Activated naive CD4-positive, alpha-beta T cell treated with anti-CD3 and anti-CD28 coated beads, Interleukin-2, amount 50 U/mL, for 24 hours (primary cell): ENCODE results near the gene XRCC6.
A peak's percentile ranks its signal among the peaks of the same experiment; 100 is the strongest.
"Not testable (repeated sequence)": the region's sequence is repeated elsewhere in the genome, so short reads cannot be mapped to it uniquely, and the experiment has no call there.

ENCODE experiments used
- H3K27ac Mint-ChIP-seq: one replicate; pipeline ENCODE4 v1.8.0; 2021; ENCODE audit warnings: mild to moderate bottlenecking, mixed read lengths
- H3K27me3 Mint-ChIP-seq: one replicate; pipeline ENCODE4 v1.8.0; 2021; ENCODE audit warnings: mixed read lengths
- H3K36me3 Mint-ChIP-seq: one replicate; pipeline ENCODE4 v1.8.0; 2021; ENCODE audit warnings: mixed read lengths
- H3K4me1 Mint-ChIP-seq: one replicate; pipeline ENCODE4 v1.8.0; 2021; ENCODE audit warnings: mixed read lengths
- H3K4me3 Mint-ChIP-seq: one replicate; pipeline ENCODE4 v1.8.0; 2021; ENCODE audit warnings: mild to moderate bottlenecking, mixed read lengths
- H3K9me3 Mint-ChIP-seq: one replicate; pipeline ENCODE4 v1.8.0; 2021; ENCODE audit warnings: mixed read lengths

XRCC6 gene

GRCh38 chr22:41621099-41621910, at the start of gene XRCC6:
TSS of gene XRCC6 (plus strand) at chr22:41621295. CDS start at chr22:41622005, 710 bp downstream.
- Mint-ChIP-seq H3K27me3 (no peaks in the 10 kb centered on the region), H3K36me3 (peaks cover 20% of the 10 kb centered on the region)

DNA sequence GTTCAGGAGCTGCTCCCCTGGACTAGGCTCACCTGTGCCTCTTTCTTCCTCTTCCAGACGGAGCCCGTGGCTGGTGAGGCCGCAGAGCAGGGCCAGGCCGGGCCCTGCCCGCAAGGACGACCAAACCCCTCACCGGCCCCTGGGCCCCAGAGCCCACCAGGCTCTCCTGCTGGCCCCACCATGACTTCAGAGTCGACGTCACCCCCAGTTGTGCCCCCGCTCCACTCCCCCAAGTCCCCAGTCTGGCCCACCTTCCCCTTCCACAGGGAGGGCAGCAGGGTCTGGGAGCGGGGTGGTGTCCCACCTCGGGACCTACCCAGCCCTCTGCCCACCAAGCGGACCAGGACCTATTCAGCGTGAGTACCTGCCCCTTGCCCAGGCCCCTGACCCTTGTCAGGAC, 49.3 kb upstream of the XRCC6 start:
- Mint-ChIP-seq H3K27me3 (no peaks in the 10 kb centered on the region), H3K9me3 (no peaks in the 10 kb centered on the region), H3K4me1 (no peaks in the 10 kb centered on the region)

More at GRCh38 chr22:41621099-41621910, at the start of gene XRCC6:
- Mint-ChIP-seq H3K27ac (peak within 1 kb of the TSS; percentile 100), H3K4me1 (peaks cover 38% of the 10 kb centered on the region), H3K4me3 (peak within 1 kb of the TSS; percentile 100), H3K9me3 (no peaks in the 10 kb centered on the region)

DNA sequence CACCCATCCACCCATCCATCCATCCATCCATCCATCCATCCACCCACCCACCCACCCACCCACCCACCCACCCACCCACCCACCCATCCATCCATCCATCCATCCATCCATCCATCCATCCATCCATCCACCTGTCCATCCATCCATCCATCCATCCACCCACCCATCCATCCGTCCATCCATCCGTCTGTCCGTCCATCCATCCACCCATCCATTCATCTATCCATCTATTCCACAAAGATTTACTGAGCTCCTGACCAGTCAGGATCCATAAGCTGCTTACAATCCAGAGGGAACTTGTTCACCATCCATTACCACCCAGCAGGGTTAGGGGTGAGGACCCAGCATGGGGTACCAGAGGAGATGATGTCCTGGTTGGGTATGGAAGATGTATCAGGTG, 48.8 kb upstream of the XRCC6 start:
- H3K36me3 Mint-ChIP-seq, H3K4me1 Mint-ChIP-seq, H3K27me3 Mint-ChIP-seq, H3K4me3 Mint-ChIP-seq, H3K27ac Mint-ChIP-seq, H3K9me3 Mint-ChIP-seq: not testable (repeated sequence)

More for the DNA sequence above, 49.3 kb upstream of the XRCC6 start:
- Mint-ChIP-seq H3K4me3 (no peak overlapping the region), H3K36me3 (no peaks in the 10 kb centered on the region), H3K27ac (no peak overlapping the region)

- Mint-ChIP-seq H3K9me3 (no peaks in the 10 kb centered on the region), H3K4me1 (no peaks in the 10 kb centered on the region), H3K27me3 (no peaks in the 10 kb centered on the region), H3K4me3 (no peak overlapping the region), H3K36me3 (peaks cover 3% of the 10 kb centered on the region), H3K27ac (no peak overlapping the region)
These were observed 47.4 kb upstream of the XRCC6 start for GRCh38 chr22:41573677-41574076.

DNA sequence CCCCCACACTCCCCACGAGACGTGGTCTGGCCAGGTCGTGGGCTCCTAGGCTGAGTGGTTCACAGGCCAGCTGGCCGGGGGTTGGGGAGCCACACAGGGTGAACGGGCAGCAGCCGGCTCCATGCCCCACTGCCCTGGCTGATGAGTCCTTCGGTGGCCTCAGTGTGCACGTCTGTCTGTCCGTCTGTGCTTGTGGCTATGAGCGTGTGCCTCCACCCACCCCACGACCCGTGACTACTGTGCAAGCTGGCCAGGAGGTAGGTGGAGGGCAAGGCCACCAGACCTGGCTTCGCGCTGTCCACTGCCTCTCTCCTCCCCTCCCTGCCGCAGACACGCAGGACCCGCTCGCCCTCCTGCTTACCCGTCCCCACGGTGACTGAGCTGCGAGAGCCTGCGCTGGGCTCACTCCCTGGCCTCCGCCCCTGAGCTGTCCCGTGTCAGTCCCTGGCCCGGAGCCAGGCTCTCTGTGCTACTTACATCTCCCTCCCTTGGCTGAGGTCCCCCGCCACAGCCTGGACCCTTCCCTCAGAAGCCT, 46.2 kb upstream of the XRCC6 start:
- H3K9me3 Mint-ChIP-seq, result no peaks in the 10 kb centered on the region
- H3K27ac Mint-ChIP-seq, result no peak overlapping the region

GRCh38 chr22:41575533-41575932, 45.6 kb upstream of the XRCC6 start:
- H3K4me1 Mint-ChIP-seq, result no peaks in the 10 kb centered on the region

More for the DNA sequence above, 46.2 kb upstream of the XRCC6 start:
- Mint-ChIP-seq H3K27me3 (no peaks in the 10 kb centered on the region), H3K36me3 (peaks cover 3% of the 10 kb centered on the region), H3K4me3 (no peak overlapping the region), H3K4me1 (no peaks in the 10 kb centered on the region)

GRCh38 chr22:41576877-41577276, 44.2 kb upstream of the XRCC6 start:
- Mint-ChIP-seq H3K4me3 (no peak overlapping the region), H3K36me3 (peaks cover 3% of the 10 kb centered on the region), H3K9me3 (no peaks in the 10 kb centered on the region), H3K4me1 (no peaks in the 10 kb centered on the region), H3K27me3 (no peaks in the 10 kb centered on the region), H3K27ac (no peak overlapping the region)

More at GRCh38 chr22:41575533-41575932, 45.6 kb upstream of the XRCC6 start:
- Mint-ChIP-seq H3K27ac (no peak overlapping the region), H3K27me3 (no peaks in the 10 kb centered on the region), H3K9me3 (no peaks in the 10 kb centered on the region), H3K4me3 (no peak overlapping the region), H3K36me3 (peaks cover 3% of the 10 kb centered on the region)

DNA sequence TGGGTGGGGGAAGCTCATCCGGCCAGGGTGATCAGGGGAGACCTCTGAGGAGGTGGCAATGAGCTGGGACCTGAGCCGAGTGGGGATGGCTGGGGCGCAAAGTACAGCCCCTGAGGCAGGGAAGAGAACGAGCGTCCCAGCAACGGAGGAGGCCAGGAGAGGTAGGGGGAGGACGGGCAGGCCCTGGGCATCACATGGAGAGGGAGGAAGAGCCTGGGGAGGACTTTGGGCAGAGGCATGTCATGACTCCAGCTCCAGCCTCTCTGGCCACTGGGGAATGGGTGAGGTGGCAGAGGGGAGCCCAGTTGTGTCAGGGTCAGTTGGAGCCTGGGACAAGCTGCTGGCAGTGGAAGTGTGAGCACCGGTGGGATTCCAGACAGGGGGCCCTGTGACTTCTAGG, 43.0 kb upstream of the XRCC6 start:
- H3K27me3 Mint-ChIP-seq, result no peaks in the 10 kb centered on the region
- H3K4me1 Mint-ChIP-seq, result no peaks in the 10 kb centered on the region
- H3K9me3 Mint-ChIP-seq, result no peaks in the 10 kb centered on the region
- H3K27ac Mint-ChIP-seq, result no peak overlapping the region
- H3K4me3 Mint-ChIP-seq, result no peak overlapping the region
- peaks cover 5% of the 10 kb centered on the region for H3K36me3 Mint-ChIP-seq

DNA sequence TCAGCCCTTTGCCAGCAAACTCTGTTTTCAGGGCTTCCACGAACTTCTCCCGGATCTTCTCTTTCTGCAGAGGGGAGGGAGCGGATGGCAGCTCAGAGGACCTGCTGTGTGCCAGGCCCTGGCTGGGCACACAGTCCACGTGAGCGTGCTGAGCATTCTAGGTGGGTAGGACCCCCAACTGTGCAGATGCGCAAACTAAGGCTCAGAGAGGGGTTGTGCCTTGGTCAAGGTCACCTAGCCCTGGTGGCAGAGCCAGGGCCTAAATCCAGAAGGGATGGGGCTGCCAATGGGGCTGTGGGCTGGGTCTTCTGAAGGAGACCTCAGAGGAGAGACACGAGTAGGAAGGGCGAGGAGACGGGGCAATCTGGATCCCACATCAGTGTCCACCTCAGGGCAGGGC, 42.3 kb upstream of the XRCC6 start:
- Mint-ChIP-seq H3K36me3 (peaks cover 5% of the 10 kb centered on the region), H3K27me3 (no peaks in the 10 kb centered on the region), H3K9me3 (no peaks in the 10 kb centered on the region), H3K27ac (no peak overlapping the region), H3K4me3 (no peak overlapping the region), H3K4me1 (no peaks in the 10 kb centered on the region)

DNA sequence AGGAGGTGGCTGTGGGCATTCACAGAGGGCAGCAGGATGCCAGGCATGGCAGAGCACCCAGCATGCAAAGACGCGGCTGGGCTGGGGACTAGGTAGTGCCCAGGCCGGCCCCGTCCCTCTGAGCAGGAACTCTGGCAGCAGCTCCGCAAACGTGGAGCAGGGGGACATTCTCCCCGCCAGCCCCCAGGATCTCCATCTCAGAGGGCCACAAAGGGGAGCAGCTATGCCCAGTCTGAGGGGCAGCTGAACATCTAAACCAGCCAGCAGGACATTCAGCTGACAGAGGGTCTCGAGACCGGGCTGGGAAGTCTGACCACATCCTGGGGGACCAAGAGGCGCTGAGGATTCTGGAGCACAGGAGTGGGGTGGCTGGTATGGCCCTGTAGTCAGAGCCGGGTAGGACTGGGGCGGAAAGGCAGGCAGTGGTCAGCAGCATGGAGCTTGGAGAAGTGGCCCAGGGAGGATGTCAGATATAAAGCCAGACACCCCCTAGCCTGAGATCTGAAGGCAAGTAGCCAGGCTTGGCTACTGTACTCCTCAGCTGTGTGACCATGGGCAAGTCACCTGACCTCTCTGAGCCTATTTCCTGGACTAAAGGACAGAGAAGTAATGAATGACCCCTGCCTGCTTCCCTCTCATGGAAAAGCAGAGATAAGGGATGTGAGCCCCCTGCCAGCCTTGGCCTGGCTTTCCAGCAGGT, 41.6 kb upstream of the XRCC6 start:
- no peaks in the 10 kb centered on the region for H3K9me3 Mint-ChIP-seq
- H3K27me3 Mint-ChIP-seq, result no peaks in the 10 kb centered on the region
- H3K27ac Mint-ChIP-seq, result no peak overlapping the region
- H3K4me3 Mint-ChIP-seq, result no peak overlapping the region
- H3K36me3 Mint-ChIP-seq, result peaks cover 5% of the 10 kb centered on the region
- H3K4me1 Mint-ChIP-seq, result no peaks in the 10 kb centered on the region

DNA sequence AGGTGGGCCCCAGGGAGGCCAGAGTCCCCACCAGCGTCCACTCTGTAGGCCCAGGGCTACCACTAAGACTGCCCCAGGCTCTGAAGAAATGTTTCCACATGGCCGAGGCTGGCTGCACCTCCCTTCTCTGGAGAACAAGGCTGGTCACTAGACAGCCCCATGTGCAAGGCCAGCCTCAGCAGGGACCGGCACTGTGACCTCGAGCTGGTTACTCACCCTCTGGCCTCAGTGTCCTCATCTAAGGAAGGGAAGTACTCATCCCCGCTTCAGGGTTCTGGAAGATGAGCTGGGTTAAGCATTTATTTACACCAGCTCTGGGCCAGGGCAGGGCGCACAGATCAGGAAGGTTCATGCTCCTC, 41.1 kb upstream of the XRCC6 start:
- H3K9me3 Mint-ChIP-seq, result no peaks in the 10 kb centered on the region
- no peaks in the 10 kb centered on the region for H3K4me1 Mint-ChIP-seq
- H3K4me3 Mint-ChIP-seq, result no peak overlapping the region
- no peaks in the 10 kb centered on the region for H3K27me3 Mint-ChIP-seq
- peaks cover 5% of the 10 kb centered on the region for H3K36me3 Mint-ChIP-seq
- no peak overlapping the region for H3K27ac Mint-ChIP-seq

GRCh38 chr22:41582694-41583093, 38.4 kb upstream of the XRCC6 start:
- H3K27ac Mint-ChIP-seq, result no peak overlapping the region

GRCh38 chr22:41584881-41585280, 36.2 kb upstream of the XRCC6 start:
- H3K27me3 Mint-ChIP-seq, result no peaks in the 10 kb centered on the region

More at GRCh38 chr22:41582694-41583093, 38.4 kb upstream of the XRCC6 start:
- Mint-ChIP-seq H3K36me3 (peaks cover 5% of the 10 kb centered on the region), H3K9me3 (no peaks in the 10 kb centered on the region), H3K4me1 (peaks cover 4% of the 10 kb centered on the region), H3K4me3 (no peak overlapping the region), H3K27me3 (no peaks in the 10 kb centered on the region)

DNA sequence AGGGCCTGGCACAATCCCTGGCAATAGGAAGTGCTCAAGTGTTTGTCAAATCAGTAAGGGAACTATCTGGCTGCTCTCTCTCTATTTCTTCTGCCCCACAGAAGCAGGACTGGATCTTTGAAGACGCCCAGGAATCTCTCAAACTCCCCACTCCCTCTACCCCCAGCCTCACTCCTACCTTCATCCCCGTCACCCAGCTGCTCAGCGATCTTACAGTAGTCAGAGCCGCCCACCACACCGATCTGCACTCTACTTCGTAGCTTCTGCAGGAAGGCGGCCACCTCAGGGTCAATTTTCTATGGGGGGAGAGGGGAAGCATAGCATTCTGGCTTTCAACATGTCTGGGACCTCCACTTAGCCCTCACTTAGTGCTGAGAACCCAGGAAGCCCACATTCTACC, 35.2 kb upstream of the XRCC6 start:
- Mint-ChIP-seq H3K27me3 (no peaks in the 10 kb centered on the region), H3K9me3 (no peaks in the 10 kb centered on the region), H3K4me1 (peaks cover 24% of the 10 kb centered on the region), H3K27ac (no peak overlapping the region), H3K36me3 (peaks cover 2% of the 10 kb centered on the region), H3K4me3 (no peak overlapping the region)

More at GRCh38 chr22:41584881-41585280, 36.2 kb upstream of the XRCC6 start:
- H3K27ac Mint-ChIP-seq, result no peak overlapping the region
- peaks cover 2% of the 10 kb centered on the region for H3K36me3 Mint-ChIP-seq
- no peak overlapping the region for H3K4me3 Mint-ChIP-seq
- H3K4me1 Mint-ChIP-seq, result peaks cover 24% of the 10 kb centered on the region
- no peaks in the 10 kb centered on the region for H3K9me3 Mint-ChIP-seq

GRCh38 chr22:41587347-41587723, 33.8 kb upstream of the XRCC6 start:
- Mint-ChIP-seq H3K27me3 (no peaks in the 10 kb centered on the region), H3K9me3 (no peaks in the 10 kb centered on the region), H3K4me3 (peak overlapping the region; percentile 11), H3K36me3 (peaks cover 2% of the 10 kb centered on the region), H3K4me1 (peaks cover 24% of the 10 kb centered on the region), H3K27ac (no peak overlapping the region)
